ENCODE measurements around the gene CENPE. TPM values are rescaled to one million over a fixed set of nuclear protein-coding genes. Genes with fewer than 3 reads are reported as not detected.

CENPE gene, protein sequence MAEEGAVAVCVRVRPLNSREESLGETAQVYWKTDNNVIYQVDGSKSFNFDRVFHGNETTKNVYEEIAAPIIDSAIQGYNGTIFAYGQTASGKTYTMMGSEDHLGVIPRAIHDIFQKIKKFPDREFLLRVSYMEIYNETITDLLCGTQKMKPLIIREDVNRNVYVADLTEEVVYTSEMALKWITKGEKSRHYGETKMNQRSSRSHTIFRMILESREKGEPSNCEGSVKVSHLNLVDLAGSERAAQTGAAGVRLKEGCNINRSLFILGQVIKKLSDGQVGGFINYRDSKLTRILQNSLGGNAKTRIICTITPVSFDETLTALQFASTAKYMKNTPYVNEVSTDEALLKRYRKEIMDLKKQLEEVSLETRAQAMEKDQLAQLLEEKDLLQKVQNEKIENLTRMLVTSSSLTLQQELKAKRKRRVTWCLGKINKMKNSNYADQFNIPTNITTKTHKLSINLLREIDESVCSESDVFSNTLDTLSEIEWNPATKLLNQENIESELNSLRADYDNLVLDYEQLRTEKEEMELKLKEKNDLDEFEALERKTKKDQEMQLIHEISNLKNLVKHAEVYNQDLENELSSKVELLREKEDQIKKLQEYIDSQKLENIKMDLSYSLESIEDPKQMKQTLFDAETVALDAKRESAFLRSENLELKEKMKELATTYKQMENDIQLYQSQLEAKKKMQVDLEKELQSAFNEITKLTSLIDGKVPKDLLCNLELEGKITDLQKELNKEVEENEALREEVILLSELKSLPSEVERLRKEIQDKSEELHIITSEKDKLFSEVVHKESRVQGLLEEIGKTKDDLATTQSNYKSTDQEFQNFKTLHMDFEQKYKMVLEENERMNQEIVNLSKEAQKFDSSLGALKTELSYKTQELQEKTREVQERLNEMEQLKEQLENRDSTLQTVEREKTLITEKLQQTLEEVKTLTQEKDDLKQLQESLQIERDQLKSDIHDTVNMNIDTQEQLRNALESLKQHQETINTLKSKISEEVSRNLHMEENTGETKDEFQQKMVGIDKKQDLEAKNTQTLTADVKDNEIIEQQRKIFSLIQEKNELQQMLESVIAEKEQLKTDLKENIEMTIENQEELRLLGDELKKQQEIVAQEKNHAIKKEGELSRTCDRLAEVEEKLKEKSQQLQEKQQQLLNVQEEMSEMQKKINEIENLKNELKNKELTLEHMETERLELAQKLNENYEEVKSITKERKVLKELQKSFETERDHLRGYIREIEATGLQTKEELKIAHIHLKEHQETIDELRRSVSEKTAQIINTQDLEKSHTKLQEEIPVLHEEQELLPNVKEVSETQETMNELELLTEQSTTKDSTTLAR (N-terminal part only)
- 10.5 and 14.5 TPM in 2 replicates for total RNA-seq

DNA sequence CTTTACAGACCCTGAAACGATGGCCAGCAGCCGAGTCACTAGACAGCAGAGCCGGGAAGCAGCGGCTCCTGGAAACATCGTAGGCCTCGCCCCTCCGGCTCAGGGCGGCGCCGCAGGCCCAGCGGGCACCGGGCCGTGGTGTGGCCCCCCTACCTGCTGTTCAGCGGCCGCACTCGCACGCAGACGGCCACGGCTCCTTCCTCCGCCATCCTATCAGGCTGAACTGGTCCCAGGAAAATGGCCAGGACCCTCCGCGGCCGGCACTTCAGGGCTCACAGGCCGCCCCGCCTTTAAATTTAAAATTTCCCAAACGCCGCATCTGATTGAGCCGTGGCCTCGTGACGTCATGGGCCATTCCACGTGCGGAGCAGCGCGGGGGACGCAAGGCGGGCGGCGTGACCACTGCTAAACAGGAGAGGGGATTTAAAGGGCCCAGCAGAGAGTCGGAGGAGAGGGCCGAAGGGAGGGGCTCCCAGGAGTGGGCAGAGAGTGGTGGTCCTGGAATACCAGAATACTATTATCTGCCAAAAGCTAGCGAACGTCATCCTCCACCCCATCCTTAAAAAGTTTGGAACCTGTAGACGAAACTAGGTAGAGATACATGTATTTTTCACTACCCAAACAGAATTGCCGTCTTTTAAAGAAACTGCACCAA is at the start of gene CENPE:
TSS of gene CENPE (minus strand) at position 233 of the 655 bp plus-strand sequence. CDS start at position 209, 24 bp downstream.

DNA sequence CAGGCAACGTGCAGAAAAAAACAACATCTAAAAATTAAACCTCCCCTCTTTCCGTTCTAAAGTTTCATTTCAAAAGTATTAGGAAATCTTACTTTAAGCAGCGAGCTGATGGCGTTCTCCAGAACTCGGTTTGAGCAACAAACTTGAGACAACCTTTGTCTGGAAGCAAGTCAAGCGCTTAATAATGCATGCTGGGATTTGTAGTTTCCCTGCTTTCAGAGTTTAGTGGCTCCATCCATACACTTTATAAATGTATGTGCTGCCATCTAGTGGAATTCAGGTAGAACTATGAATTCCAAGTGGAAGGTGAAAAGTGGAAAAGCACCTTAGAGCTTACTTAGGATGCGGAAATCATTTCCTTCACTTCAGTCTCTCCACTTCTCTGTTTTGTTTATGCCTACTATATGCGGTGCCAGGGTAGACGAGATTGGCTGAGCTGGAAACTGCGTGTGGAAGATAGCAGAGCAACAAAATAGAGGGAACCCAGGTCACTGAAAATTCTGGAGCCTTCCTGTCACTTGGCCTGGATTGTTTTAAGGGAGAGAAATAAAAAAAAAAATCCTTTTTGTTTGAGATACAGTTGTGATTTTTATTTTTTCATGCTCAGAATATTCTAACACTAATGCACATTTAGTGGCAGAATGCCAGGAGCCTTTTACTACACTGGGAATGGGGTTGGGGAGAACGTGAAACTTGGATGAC is 98.3 kb downstream of the CENPE start, which contains the start of gene BDH2:
TSS of gene BDH2 (minus strand) at position 144 of the 702 bp plus-strand sequence. CDS start 3,580 bp downstream, outside the sequence.

DNA sequence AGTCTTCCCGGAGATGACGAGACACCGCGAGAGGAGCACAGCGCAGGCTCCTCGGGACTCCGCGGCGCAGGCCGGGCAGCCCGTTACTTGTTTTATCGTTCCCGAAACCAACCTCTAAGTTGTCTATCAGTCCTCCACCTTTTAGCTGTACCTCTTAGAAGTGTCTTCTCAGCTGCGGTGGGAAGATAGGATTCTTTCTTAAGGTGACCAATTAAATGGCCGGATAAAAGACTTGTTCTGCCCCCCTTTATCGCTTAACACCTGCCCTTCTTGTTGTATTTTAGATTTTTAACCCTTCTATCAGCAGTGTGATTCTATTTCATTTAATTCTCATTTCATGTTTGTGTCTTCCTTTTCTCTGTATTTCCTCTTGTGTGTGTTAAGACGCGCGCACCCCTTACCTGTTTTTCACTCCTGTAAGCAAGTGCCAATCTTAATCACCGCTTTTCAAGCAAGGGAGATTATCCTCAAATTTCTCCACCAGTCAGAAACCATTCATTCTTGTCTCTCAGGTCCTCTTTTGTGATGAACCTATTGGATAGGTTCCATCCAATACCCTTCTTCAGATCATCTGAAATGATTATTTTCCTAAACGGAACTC is 121.3 kb downstream of the CENPE start, which contains the start of gene SLC9B2:
TSS of gene SLC9B2 (minus strand) at position 15 of the 601 bp plus-strand sequence. CDS start 9,211 bp downstream, outside the sequence.

Other genes starting within 250 kb of the CENPE start
- 2.9 and 4.9 TPM in 2 replicates for gene SLC9B1, start 178.6 kb downstream of the CENPE start, total RNA-seq
- 20.3 and 20.6 TPM in 2 replicates for gene SLC9B2, start 121.6 kb downstream of the CENPE start, total RNA-seq
- 62.9 and 88.9 TPM in 2 replicates for gene BDH2, start 98.5 kb downstream of the CENPE start, total RNA-seq